ENCODE data around the gene GRB7.

DNA sequence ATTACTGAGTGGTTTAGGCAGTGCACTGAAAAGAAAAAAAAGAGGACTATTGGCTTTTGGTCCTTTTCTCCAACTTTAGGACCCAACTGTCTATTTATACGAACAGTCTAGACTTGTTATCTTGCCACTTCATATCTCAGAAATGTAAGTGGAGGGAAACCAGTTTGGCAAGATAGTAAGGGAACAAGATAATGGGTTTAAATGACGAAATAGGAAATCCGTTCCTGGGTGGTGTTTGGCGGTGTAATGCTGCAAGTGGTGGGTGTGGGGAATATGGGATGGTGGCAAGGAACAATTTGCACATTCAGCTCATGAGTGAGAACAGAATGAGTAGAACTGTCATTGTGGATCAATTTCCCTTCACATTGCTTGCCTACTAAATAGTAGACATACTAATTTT lies 44.7 kb downstream of the GRB7 start:
- TF ChIP-seq CTCF (IDR thresholded peaks at IDR 0.05; ENCODE audit: low read depth, low read length) (no peak), EZH2phosphoT487 (IDR thresholded peaks at IDR 0.05; ENCODE audit: low read depth) (no peak)
